Loucy (cell line): Measurements from ENCODE around the gene NRG2.

Experiments
- H2AFZ ChIP-seq: fragments of 200-600 bp; sonication (generic); 2 replicates; pipeline ENCODE4 v1.6.0; 2016; ENCODE audit warnings: antibody characterized with exemption, mild to moderate bottlenecking, low read length, moderate library complexity
- H3F3A ChIP-seq: fragments of 200-600 bp; 2 replicates; pipeline ENCODE4 v1.6.0; 2016; ENCODE audit warnings: antibody characterized with exemption, low read depth, mild to moderate bottlenecking
- H3K27me3 ChIP-seq: fragments of 200-600 bp; sonication (generic); 2 replicates; pipeline ENCODE4 v1.6.1; 2014; ENCODE audit warnings: low read length, mild to moderate bottlenecking; ENCODE audit not compliant: insufficient read depth, poor library complexity, severe bottlenecking
- H3K36me3 ChIP-seq: fragments of 200-600 bp; sonication (generic); 2 replicates; pipeline ENCODE4 v1.6.1; 2016; ENCODE audit warnings: low read length; ENCODE audit not compliant: insufficient read depth
- H3K4me1 ChIP-seq: fragments of 200-600 bp; sonication (generic); 2 replicates; pipeline ENCODE4 v1.5.1; 2014; ENCODE audit warnings: low read length, mild to moderate bottlenecking; ENCODE audit not compliant: insufficient read depth, poor library complexity, severe bottlenecking
- H3K4me2 ChIP-seq: fragments of 200-600 bp; sonication (generic); 2 replicates; pipeline ENCODE4 v1.6.0; 2014; ENCODE audit warnings: antibody characterized with exemption, low read length, low read depth, mild to moderate bottlenecking; ENCODE audit not compliant: poor library complexity, severe bottlenecking
- H3K4me3 ChIP-seq: fragments of 200-600 bp; sonication (generic); 2 replicates; pipeline ENCODE4 v1.5.1; 2014; ENCODE audit warnings: low read length, mild to moderate bottlenecking, mixed read lengths; ENCODE audit not compliant: poor library complexity, severe bottlenecking
- H3K79me2 ChIP-seq: fragments of 200-600 bp; sonication (generic); 2 replicates; pipeline ENCODE4 v1.6.1; 2014; ENCODE audit warnings: low read length; ENCODE audit not compliant: insufficient read depth
- H3K9ac ChIP-seq: fragments of 200-600 bp; sonication (generic); 2 replicates; pipeline ENCODE4 v1.6.0; 2014; ENCODE audit warnings: mild to moderate bottlenecking, low read depth, low read length, moderate library complexity; ENCODE audit not compliant: poor library complexity, severe bottlenecking
- H3K9me2 ChIP-seq: fragments of 200-600 bp; sonication (generic); replicated peaks from 2 replicates; pipeline ENCODE4 v1.6.1; 2016; ENCODE audit warnings: low read depth, low read length, mixed read lengths
- H3K9me3 ChIP-seq: fragments of 200-600 bp; sonication (generic); 2 replicates; pipeline ENCODE4 v1.6.1; 2014; ENCODE audit warnings: mild to moderate bottlenecking, antibody characterized with exemption, low read length, low read depth; ENCODE audit not compliant: insufficient read depth
- H4K20me1 ChIP-seq: fragments of 200-600 bp; sonication (generic); 2 replicates; pipeline ENCODE4 v1.6.0; 2014; ENCODE audit warnings: antibody characterized with exemption, low read length, mild to moderate bottlenecking; ENCODE audit not compliant: insufficient read depth, poor library complexity, severe bottlenecking
- CTCF ChIP-seq: fragments of 200-600 bp; sonication (generic); conservative IDR thresholded peaks from 2 replicates; pipeline ENCODE4 v1.5.1; 2014; ENCODE audit warnings: mild to moderate bottlenecking, antibody characterized with exemption, low read length
- EZH2phosphoT487 ChIP-seq: fragments of 200-600 bp; IDR thresholded peaks from 2 replicates; pipeline ENCODE4 v1.6.1; 2018; ENCODE audit warnings: antibody characterized with exemption, mild to moderate bottlenecking, moderate library complexity, borderline replicate concordance

NRG2 gene

GRCh38 chr5:139930406-139930805 lies 112.7 kb downstream of the NRG2 start:
- Histone ChIP-seq H3K4me2 (no peak overlapping the region), H3K4me1 (no peaks in the 10 kb centered on the region), H2AFZ (no peak overlapping the region), H3K79me2 (no peaks in the 10 kb centered on the region), H3K36me3 (no peaks in the 10 kb centered on the region), H3K9me2 (no peaks in the 10 kb centered on the region), H3K27me3 (no peaks in the 10 kb centered on the region), H3F3A (no peaks in the 10 kb centered on the region), H3K9me3 (no peaks in the 10 kb centered on the region), H4K20me1 (no peaks in the 10 kb centered on the region), H3K4me3 (no peak overlapping the region), H3K9ac (no peak overlapping the region)
- TF ChIP-seq CTCF, result no peak
- TF ChIP-seq EZH2phosphoT487, result no peak

GRCh38 chr5:139926797-139927503 lies 116.1 kb downstream of the NRG2 start:
- Histone ChIP-seq H3K27me3 (no peaks in the 10 kb centered on the region), H3F3A (no peaks in the 10 kb centered on the region), H3K79me2 (no peaks in the 10 kb centered on the region), H3K4me1 (no peaks in the 10 kb centered on the region), H3K9me2 (no peaks in the 10 kb centered on the region), H3K4me3 (no peak overlapping the region), H4K20me1 (no peaks in the 10 kb centered on the region), H3K9ac (no peak overlapping the region), H3K9me3 (no peaks in the 10 kb centered on the region), H3K4me2 (no peak overlapping the region), H3K36me3 (no peaks in the 10 kb centered on the region), H2AFZ (no peak overlapping the region)
- TF ChIP-seq CTCF (no peak), EZH2phosphoT487 (no peak)

- Histone ChIP-seq H3K9ac (no peak overlapping the region), H3K4me2 (no peak overlapping the region), H3F3A (no peaks in the 10 kb centered on the region), H4K20me1 (no peaks in the 10 kb centered on the region), H2AFZ (no peak overlapping the region), H3K4me1 (no peaks in the 10 kb centered on the region), H3K36me3 (no peaks in the 10 kb centered on the region), H3K79me2 (no peaks in the 10 kb centered on the region), H3K27me3 (no peaks in the 10 kb centered on the region), H3K9me3 (no peaks in the 10 kb centered on the region), H3K4me3 (no peak overlapping the region), H3K9me2 (no peaks in the 10 kb centered on the region)
- TF ChIP-seq EZH2phosphoT487, result no peak
- no peak for TF ChIP-seq CTCF
Measured at GRCh38 chr5:139925650-139926640, 117.2 kb downstream of the NRG2 start.
